Stimulated activated memory B cell treated with anti-CD40 and anti-IgM and Interleukin-4, amounts not matched to agents 10 μg/mL and 1 μg/mL and 100 μg/mL, for 72 hours (primary cell): ENCODE data around the gene CFAP46.
"Not testable (repeated sequence)": the region's sequence is repeated elsewhere in the genome, so short reads cannot be mapped to it uniquely, and the experiment has no call there.

Experiments
- ATAC-seq: fragments of 150-1000 bp; cut with Tn5 transposase; 2 replicates; pipeline ENCODE4 v1.10.0; 2021
- H3K27ac Mint-ChIP-seq: one replicate; pipeline ENCODE4 v1.8.0; 2022; ENCODE audit warnings: mild to moderate bottlenecking, mixed read lengths
- H3K27me3 Mint-ChIP-seq: one replicate; pipeline ENCODE4 v1.8.0; 2022; ENCODE audit warnings: mixed read lengths
- H3K36me3 Mint-ChIP-seq: one replicate; pipeline ENCODE4 v1.8.0; 2022; ENCODE audit warnings: mixed read lengths
- H3K4me1 Mint-ChIP-seq: one replicate; pipeline ENCODE4 v1.8.0; 2022; ENCODE audit warnings: mixed read lengths
- H3K4me3 Mint-ChIP-seq: one replicate; pipeline ENCODE4 v1.8.0; 2022; ENCODE audit warnings: mild to moderate bottlenecking, moderate library complexity, mixed read lengths
- H3K9me3 Mint-ChIP-seq: one replicate; pipeline ENCODE4 v1.8.0; 2022; ENCODE audit warnings: mixed read lengths

CFAP46 gene

DNA sequence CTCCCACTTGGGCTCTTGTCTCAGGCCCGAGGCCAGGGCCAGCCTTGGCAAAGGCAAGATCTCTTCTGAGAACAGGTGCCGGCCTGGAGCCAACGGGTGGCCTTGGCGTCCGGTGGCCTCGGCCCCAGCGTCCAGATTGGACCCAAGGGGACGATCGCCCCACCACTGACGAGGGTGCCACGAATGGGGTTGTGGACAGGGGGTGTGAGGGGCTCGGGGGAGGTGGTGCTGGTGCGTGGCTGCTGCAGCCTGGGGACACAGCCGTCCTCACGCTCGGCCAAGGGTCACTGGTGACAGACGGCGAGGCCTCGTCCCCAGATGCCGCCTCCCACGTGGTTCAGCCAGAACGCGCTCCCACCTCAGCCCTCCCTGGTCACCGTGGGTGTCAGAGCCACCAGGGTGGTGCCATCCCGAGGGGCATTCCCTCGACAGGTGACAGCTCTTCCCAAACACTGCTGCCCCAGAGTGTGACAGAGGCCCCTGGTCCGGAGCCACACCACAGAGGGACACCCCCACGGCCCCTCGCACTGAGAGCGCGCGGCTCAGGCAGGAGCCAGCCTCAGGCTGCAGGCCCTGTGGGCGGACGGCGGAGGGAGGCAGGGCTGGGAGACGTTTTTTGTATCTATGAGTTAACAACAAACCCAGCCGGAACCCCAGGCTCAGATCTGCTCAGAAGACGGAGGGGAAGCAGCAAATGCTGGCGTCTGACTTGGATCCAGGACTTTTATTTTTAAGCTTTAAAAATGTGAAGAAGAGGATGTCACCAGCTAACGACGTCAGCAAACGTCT is 18.5 kb upstream of the CFAP46 start:
- no peak overlapping the region for H3K4me3 Mint-ChIP-seq
- H3K4me1 Mint-ChIP-seq, result peaks cover 21% of the 10 kb centered on the region

DNA sequence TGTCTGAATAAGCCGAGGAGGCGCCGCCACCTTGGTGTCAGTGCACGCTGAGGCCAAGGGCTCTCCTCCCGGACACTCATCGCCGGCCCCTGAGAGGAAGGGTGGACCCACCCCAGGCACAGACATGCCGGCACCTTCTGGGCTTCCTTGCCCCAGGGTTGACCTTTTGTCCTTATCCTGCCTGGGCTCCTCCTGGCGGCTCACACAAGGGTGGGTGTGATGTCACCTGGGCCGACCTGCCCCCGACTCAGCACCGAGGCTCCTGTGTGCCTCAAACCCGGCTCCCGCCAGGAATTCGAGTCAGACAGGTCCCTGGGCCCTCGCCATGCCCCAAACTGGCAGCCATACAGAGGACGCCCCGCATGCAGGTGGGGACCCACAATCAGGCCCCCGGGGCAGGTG is 17.7 kb upstream of the CFAP46 start:
- H3K36me3 Mint-ChIP-seq, result no peaks in the 10 kb centered on the region
- H3K27ac Mint-ChIP-seq, result no peak overlapping the region
- H3K4me3 Mint-ChIP-seq, result no peak overlapping the region
- peaks cover 21% of the 10 kb centered on the region for H3K4me1 Mint-ChIP-seq
- peaks cover 41% of the 10 kb centered on the region for H3K27me3 Mint-ChIP-seq
- ATAC-seq, result no peak
- peaks cover under 1% of the 10 kb centered on the region for H3K9me3 Mint-ChIP-seq

More for the DNA sequence above, 18.5 kb upstream of the CFAP46 start:
- peaks cover 45% of the 10 kb centered on the region for H3K27me3 Mint-ChIP-seq
- ATAC-seq, result no peak
- H3K36me3 Mint-ChIP-seq, result no peaks in the 10 kb centered on the region
- H3K27ac Mint-ChIP-seq, result no peak overlapping the region
- H3K9me3 Mint-ChIP-seq, result peaks cover 5% of the 10 kb centered on the region

DNA sequence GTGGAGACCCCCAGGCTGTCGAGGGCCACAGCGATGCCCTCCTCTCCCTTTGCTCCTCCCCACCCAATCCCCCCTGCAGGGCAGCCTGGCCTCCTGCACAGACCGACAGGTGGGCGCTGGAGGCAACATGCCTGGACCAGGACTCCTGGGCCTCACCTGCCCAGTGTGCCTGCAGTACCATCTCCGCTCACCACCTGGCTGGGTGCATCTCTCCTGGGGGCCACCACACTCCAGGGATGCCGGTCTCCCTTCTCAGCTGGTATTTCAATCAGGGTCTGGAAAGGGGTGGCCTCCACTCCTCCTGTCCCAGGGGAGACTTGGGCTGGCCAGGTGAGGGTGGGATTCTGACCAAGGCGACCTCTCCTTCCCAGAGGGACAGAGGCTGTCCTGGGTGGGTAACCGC is 17.2 kb upstream of the CFAP46 start:
- peaks cover 3% of the 10 kb centered on the region for H3K9me3 Mint-ChIP-seq
- no peak overlapping the region for H3K27ac Mint-ChIP-seq
- no peak overlapping the region for H3K4me3 Mint-ChIP-seq
- peaks cover 42% of the 10 kb centered on the region for H3K27me3 Mint-ChIP-seq
- H3K4me1 Mint-ChIP-seq, result peaks cover 21% of the 10 kb centered on the region
- no peak for ATAC-seq
- no peaks in the 10 kb centered on the region for H3K36me3 Mint-ChIP-seq

DNA sequence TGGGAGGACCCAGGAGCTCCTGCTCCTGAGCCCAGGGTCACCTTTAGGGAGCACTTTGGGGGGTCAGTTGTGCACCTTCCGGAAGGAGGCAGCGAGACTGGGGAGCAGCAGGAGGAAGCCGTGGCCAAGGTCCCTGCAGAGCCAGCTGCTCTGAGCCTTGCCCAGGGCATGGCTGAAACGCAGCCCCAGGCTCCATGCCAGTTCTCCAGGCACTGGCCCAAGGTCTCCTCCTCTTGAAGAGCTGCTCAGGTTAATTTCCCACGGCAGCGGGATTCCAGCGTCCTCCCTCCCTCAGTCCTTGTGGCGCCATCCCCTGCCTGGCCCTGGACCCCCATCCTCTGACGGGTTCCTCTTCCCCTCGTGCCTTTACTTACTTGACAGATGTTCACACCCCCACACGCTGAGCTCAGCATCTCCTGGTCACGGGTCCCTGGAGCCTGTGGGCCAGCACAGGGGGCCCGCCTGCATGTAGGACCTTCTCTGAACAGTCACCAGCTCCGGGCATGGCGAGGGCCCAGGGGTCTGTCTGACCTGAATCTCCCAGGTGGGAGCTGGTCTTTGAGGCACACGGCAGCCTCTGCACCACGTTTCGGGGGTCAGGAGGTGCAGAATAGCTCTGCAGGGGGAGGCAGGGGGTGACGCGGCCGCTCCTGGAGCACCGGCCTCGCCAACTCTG is 16.7 kb upstream of the CFAP46 start:
- Mint-ChIP-seq H3K4me1 (peaks cover 21% of the 10 kb centered on the region), H3K9me3 (peaks cover 3% of the 10 kb centered on the region), H3K36me3 (no peaks in the 10 kb centered on the region), H3K27ac (no peak overlapping the region), H3K4me3 (no peak overlapping the region), H3K27me3 (peaks cover 42% of the 10 kb centered on the region)
- ATAC-seq, result no peak

DNA sequence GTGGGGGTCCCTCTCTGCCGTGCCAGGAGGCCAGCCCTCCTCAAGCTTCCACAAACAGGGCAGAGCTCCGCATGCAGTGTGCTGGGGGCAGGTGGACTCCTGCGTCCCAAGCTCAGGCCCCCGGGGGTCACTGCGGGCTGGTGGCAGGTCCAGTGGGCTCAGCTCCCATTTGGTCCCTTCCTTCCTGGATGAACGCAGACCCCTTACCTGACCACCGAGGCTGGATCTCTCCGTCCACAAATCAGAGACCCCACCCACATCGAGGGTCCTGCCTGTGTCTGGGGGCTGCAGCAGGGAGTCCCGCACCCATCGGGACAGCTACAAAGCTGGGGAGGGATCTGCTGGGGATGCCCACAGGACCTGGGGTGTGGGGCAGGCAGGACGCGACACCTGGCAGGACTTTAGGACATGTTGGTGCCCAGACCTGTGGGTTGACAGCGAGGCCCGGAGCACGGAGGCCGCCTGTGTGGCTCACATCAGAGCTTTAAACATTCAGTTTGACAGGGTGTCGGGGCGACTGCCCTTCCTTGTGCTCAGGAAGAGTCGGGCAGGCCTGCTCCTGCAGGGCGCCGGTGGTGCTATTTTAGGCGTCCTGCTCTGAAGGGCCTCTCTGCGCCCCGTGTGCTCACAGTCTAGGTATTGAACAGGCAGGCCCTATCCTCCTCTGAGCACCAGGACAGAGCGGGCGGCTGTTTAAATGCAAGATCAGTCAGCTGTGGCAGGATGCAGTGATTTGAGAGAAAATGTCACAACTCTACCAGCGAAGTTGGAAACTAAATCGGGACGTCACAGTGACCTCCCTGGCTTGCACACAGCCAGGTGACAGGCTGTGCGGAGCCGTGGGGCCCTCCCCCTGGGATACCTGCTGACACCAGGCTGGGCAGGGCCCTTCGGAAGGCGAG is 15.9 kb upstream of the CFAP46 start:
- Mint-ChIP-seq H3K27me3 (peaks cover 39% of the 10 kb centered on the region), H3K9me3 (peaks cover 3% of the 10 kb centered on the region), H3K4me1 (peaks cover 16% of the 10 kb centered on the region), H3K27ac (no peak overlapping the region), H3K4me3 (no peak overlapping the region), H3K36me3 (no peaks in the 10 kb centered on the region)
- no peak for ATAC-seq

DNA sequence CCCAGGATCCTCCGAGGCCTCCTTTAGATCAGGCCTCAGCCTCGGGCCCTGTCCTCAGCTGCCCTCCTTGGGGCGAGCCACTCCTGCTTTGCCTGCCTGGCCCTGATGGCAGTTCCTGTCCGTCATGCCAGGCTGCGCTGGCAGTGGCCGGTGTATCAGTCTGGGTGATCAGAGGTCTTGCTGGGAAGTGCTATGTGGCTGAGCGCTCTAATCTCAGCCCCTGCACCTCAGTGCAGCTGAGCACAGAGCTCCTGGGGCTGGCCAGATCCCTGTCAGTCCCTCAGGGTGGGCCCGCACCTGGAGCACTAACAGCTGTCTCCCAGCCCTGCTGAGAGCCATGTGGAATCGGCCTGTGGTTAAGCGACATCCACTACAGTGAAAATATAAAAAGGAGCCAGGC is 14.8 kb upstream of the CFAP46 start:
- Mint-ChIP-seq H3K4me1 (peaks cover 5% of the 10 kb centered on the region), H3K27me3 (peaks cover 40% of the 10 kb centered on the region), H3K36me3 (no peaks in the 10 kb centered on the region), H3K4me3 (no peak overlapping the region), H3K27ac (no peak overlapping the region), H3K9me3 (peaks cover 3% of the 10 kb centered on the region)
- no peak for ATAC-seq

DNA sequence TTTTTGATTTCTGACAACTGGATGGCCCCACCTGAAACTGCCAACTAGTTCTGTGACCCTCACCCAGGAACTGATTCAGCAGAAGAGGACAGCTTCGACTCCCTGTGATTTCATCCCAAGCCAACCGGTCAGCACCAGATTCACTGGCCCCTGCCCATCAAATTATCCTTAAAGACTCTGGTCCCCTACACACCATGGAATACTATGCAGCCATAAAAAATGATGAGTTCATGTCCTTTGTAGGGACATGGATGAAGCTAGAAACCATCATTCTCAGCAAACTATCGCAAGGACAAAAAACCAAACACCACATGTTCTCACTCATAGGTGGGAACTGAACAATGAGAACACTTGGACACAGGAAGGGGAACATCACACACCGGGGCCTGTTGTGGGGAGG is 13.9 kb upstream of the CFAP46 start:
- not testable (repeated sequence) for H3K4me1 Mint-ChIP-seq

DNA sequence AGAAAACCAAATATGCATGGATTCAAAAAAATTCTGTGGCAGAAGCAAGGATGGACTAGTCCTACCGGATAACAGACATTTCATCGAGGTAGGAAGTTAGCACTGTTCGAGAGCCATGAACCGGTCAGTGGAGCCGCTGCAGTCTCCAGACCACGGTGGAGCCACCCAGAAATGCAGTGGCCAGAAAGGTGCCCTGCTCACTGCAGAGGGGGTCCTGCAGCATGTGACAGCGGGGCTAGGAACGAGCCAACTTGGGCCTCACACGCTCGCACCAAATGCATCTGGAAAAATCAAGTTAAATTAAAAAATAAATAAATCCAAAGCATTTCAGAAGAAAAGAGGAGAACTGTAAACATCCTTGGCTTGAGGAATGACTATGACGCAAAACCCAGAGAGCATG is 13.1 kb upstream of the CFAP46 start:
- H3K9me3 Mint-ChIP-seq, result peaks cover 3% of the 10 kb centered on the region
- H3K4me3 Mint-ChIP-seq, result no peak overlapping the region
- H3K4me1 Mint-ChIP-seq, result no peaks in the 10 kb centered on the region
- peaks cover 56% of the 10 kb centered on the region for H3K27me3 Mint-ChIP-seq
- no peaks in the 10 kb centered on the region for H3K36me3 Mint-ChIP-seq
- ATAC-seq, result no peak
- no peak overlapping the region for H3K27ac Mint-ChIP-seq

More for the DNA sequence above, 13.9 kb upstream of the CFAP46 start:
- not testable (repeated sequence) for H3K4me3 Mint-ChIP-seq, ATAC-seq, H3K27ac Mint-ChIP-seq, H3K9me3 Mint-ChIP-seq, H3K36me3 Mint-ChIP-seq
- peaks cover 48% of the 10 kb centered on the region for H3K27me3 Mint-ChIP-seq

DNA sequence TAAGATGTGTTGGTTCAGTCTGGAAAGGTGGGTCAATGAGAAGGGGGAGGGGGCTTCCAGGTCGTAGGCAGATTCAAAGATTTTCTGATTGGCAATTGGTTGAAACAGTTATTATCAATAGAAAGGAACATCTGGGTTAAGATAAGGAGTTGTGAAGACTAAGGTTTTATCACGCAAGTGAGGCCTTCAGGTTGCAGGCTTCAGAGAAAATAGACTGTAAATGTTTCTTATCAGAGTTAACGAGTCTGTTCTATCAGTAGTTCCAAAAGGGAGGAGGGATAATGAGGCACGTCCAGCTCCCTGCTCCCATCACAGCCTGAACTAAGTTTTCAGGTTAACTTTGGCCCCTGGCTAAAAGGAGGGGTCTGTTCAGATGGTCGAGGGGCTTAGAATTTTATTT is 11.1 kb upstream of the CFAP46 start:
- Mint-ChIP-seq H3K4me1 (no peaks in the 10 kb centered on the region), H3K36me3 (no peaks in the 10 kb centered on the region), H3K27ac (no peak overlapping the region), H3K9me3 (peaks cover 3% of the 10 kb centered on the region), H3K4me3 (no peak overlapping the region), H3K27me3 (peaks cover 45% of the 10 kb centered on the region)
- no peak for ATAC-seq

DNA sequence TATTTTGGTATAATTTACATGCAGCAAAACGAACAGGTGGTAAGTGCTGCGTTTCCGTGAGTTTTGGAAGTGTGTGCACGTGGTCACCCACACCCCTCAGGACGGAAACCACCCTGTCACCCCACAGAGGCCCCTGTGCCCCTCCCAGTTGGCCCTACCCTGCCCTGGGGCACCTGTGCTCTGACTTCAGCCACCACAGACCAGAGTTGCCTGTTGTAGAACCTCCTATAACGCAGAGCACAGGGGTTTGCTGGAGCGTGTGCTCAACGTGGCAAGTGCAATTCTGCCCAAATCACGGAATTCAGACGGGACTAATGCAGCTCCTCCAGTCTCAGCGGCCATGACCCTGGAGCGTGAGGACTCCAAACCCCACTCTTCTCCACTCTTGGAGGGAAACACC is 9.6 kb upstream of the CFAP46 start:
- Mint-ChIP-seq H3K27me3 (peaks cover 47% of the 10 kb centered on the region), H3K4me3 (no peak overlapping the region), H3K27ac (no peak overlapping the region), H3K9me3 (peaks cover 9% of the 10 kb centered on the region), H3K36me3 (no peaks in the 10 kb centered on the region), H3K4me1 (no peaks in the 10 kb centered on the region)
- no peak for ATAC-seq

DNA sequence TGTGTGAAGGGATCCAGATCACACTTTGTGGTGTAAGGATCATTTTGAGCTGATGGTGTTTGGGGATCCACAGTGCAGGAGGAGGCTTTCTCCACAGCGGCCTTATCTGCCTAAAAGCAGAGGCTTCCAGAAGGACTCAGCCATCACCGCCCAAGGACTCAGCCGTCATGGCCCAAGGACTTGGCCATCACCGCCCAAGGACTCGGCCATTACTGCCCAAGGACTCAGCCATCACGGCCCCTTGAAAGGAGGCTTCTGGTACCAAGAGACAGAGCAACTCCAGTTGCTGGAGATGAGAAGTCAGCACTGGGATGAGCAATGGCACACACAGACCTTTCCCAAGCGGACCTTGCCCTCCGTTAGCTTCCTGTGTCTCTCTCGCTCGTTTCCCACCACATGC is 6.0 kb upstream of the CFAP46 start:
- H3K9me3 Mint-ChIP-seq, result peaks cover 6% of the 10 kb centered on the region
- no peak overlapping the region for H3K27ac Mint-ChIP-seq

DNA sequence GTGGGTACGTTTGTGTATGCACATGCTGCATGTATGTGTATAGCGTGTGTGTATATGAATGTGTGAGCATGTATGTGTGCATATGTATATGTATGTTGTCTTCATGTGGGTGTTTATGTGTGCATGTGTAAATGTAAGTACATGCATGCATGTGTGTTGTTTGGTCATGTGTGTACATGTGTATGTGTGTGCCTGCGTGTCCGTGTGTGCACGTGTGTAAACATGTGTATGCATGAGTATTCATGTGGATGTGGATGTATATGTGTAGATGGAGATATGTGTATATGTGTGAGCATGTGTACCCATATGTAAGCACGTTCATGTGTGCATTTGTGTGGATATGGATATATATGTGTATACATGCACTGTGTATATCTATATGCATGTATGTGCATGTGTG is 5.5 kb upstream of the CFAP46 start:
- no peak overlapping the region for H3K27ac Mint-ChIP-seq

More for the DNA sequence above, 6.0 kb upstream of the CFAP46 start:
- H3K27me3 Mint-ChIP-seq, result peaks cover 68% of the 10 kb centered on the region
- H3K4me3 Mint-ChIP-seq, result no peak overlapping the region
- ATAC-seq, result no peak
- H3K4me1 Mint-ChIP-seq, result no peaks in the 10 kb centered on the region
- H3K36me3 Mint-ChIP-seq, result no peaks in the 10 kb centered on the region

DNA sequence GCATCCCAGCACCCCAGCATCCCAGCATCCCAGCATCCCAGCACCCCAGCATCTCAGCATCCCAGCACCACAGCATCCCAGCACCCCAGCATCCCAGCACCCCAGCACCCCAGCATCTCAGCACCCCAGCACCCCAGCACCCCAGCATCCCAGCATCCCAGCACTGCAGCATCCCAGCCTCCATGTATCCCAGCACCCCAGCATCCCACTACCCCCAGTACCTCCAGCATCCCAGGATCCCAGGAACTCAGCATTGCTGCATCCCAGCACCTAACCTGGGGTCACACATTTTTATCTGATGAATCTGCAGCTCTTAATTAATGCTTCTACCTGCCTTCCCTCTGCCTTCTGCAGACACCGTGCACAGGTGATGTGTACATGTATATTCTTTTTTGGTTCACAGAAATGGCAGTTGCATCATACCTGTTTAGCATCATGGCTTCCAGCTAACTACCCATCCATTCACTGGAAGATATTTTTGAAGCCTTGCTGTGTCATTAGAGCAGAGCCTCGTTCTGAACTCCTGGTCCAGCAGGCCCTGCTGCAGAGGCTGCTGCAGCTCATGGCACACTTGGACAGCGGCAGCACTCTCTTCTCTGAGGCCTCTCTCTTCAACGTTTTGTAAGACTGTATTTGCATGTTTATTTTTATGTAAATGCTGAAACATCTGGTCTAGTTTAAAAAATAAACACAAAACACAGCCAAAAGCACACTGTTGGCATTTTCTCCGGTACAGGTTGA is 4.6 kb upstream of the CFAP46 start:
- no peak for ATAC-seq
- Mint-ChIP-seq H3K36me3 (no peaks in the 10 kb centered on the region), H3K27ac (no peak overlapping the region), H3K4me1 (peaks cover 8% of the 10 kb centered on the region), H3K27me3 (peaks cover 70% of the 10 kb centered on the region), H3K4me3 (no peak overlapping the region), H3K9me3 (peaks cover 6% of the 10 kb centered on the region)

More for the DNA sequence above, 5.5 kb upstream of the CFAP46 start:
- H3K4me3 Mint-ChIP-seq, result no peak overlapping the region
- H3K4me1 Mint-ChIP-seq, result peaks cover 2% of the 10 kb centered on the region
- H3K9me3 Mint-ChIP-seq, result peaks cover 6% of the 10 kb centered on the region
- H3K36me3 Mint-ChIP-seq, result no peaks in the 10 kb centered on the region
- peaks cover 67% of the 10 kb centered on the region for H3K27me3 Mint-ChIP-seq
- ATAC-seq, result no peak

DNA sequence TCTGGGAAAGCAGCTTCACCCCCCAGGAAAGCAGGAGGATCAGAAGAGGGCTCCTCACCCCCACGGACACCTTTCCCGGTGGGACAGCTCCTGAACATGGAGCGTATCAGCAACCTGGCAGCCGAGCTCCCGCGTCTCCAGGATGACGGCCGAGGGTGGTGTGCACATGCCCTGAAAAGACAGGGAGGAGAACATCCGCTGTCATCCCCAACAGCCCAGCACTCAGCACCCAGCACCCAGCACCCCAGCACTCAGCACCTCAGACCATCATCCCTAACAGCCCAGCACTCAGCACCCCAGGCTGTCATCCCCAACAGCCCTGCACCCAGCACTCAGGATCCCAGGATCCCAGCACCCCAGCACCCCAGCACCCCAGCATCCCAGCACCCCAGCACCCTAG is 3.9 kb upstream of the CFAP46 start:
- no peak overlapping the region for H3K27ac Mint-ChIP-seq
- H3K27me3 Mint-ChIP-seq, result peaks cover 70% of the 10 kb centered on the region
- no peak for ATAC-seq
- peaks cover 6% of the 10 kb centered on the region for H3K9me3 Mint-ChIP-seq
- H3K36me3 Mint-ChIP-seq, result no peaks in the 10 kb centered on the region
- peaks cover 15% of the 10 kb centered on the region for H3K4me1 Mint-ChIP-seq
- no peak overlapping the region for H3K4me3 Mint-ChIP-seq

DNA sequence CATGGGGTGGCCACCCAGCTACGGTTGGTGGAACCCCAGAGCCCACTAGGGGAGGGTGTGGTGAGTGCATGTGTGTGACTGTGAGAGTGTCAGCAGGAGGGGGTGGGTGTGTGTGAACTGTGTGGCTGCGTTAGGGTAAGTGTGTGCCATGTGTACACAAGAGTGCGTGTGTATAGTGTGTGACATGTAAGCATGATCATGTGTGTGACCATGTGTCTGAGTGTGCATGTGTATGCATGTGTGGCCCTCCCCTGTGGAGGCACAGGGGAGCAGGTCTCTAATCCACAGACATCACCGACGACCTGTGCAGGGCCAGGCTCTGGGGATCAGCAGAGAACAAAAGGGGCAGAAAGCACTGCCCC is 3.5 kb upstream of the CFAP46 start:
- Mint-ChIP-seq H3K4me3 (no peak overlapping the region), H3K27ac (no peak overlapping the region), H3K36me3 (no peaks in the 10 kb centered on the region), H3K9me3 (peaks cover 6% of the 10 kb centered on the region), H3K4me1 (peaks cover 19% of the 10 kb centered on the region), H3K27me3 (peaks cover 70% of the 10 kb centered on the region)
- ATAC-seq, result no peak
